Osteoblast (primary cell): ENCODE data around the gene RBBP8NL. TPM values are rescaled to one million over a fixed set of nuclear protein-coding genes. Genes with fewer than 3 reads are reported as not detected.

Experiments used
- DNase-seq: peaks from one replicate; pipeline ENCODE4 v3.0.0; 2011; ENCODE audit warnings: low spot score, mixed read lengths; ENCODE audit not compliant: insufficient read length; ENCODE audit errors: missing footprints
- H2AFZ ChIP-seq: 2 replicates; pipeline ENCODE4 v1.6.0; 2011; ENCODE audit warnings: mild to moderate bottlenecking, low read length
- H3K27ac ChIP-seq: 2 replicates; pipeline ENCODE4 v1.5.1; 2011; ENCODE audit warnings: mild to moderate bottlenecking, low read depth, low read length, moderate library complexity
- H3K27me3 ChIP-seq: 2 replicates; pipeline ENCODE4 v1.6.0; 2012; ENCODE audit warnings: mild to moderate bottlenecking, control low read depth, inconsistent platforms, low read length, moderate library complexity; ENCODE audit not compliant: insufficient read depth
- H3K36me3 ChIP-seq: 2 replicates; pipeline ENCODE4 v1.5.1; 2011; ENCODE audit warnings: mild to moderate bottlenecking, low read length, control low read depth, moderate library complexity; ENCODE audit not compliant: insufficient read depth
- H3K4me1 ChIP-seq: 2 replicates; pipeline ENCODE4 v1.5.1; 2011; ENCODE audit warnings: mild to moderate bottlenecking, low read length, control low read depth, moderate library complexity; ENCODE audit not compliant: insufficient read depth
- H3K4me2 ChIP-seq: 2 replicates; pipeline ENCODE4 v1.6.0; 2011; ENCODE audit warnings: mild to moderate bottlenecking, low read length; ENCODE audit not compliant: insufficient read depth
- H3K4me3 ChIP-seq: fragments of 200-600 bp; sonication (generic); 3 replicates; pipeline ENCODE4 v1.5.1; 2012; ENCODE audit warnings: mild to moderate bottlenecking, low read length, inconsistent platforms; ENCODE audit not compliant: insufficient read depth
- H3K79me2 ChIP-seq: 2 replicates; pipeline ENCODE4 v1.6.0; 2012; ENCODE audit warnings: mild to moderate bottlenecking, low read length, control low read depth, inconsistent platforms; ENCODE audit not compliant: insufficient read depth
- H3K9me3 ChIP-seq: 2 replicates; pipeline ENCODE4 v1.5.1; 2011; ENCODE audit warnings: low read depth, low read length, control low read depth
- H4K20me1 ChIP-seq: 2 replicates; pipeline ENCODE4 v1.6.0; 2012; ENCODE audit warnings: mild to moderate bottlenecking, low read length, control low read depth; ENCODE audit not compliant: insufficient read depth
- total RNA-seq: library from RNA; depleted of rRNA; stranded (reverse); fragments of >200 nt; gene quantifications from 2 replicates; pipeline ENCODE4 v1.2.3, GENCODE V29; 2012
- TF ChIP-seq, protein P1 (sequence below): IDR thresholded peaks from 2 replicates; pipeline ENCODE4 v1.5.1; 2011; ENCODE audit warnings: mild to moderate bottlenecking, low read depth, low read length, moderate library complexity; ENCODE audit errors: extremely low read depth

The RBBP8NL gene
- total RNA-seq, 1 donor, result not detected

DNA sequence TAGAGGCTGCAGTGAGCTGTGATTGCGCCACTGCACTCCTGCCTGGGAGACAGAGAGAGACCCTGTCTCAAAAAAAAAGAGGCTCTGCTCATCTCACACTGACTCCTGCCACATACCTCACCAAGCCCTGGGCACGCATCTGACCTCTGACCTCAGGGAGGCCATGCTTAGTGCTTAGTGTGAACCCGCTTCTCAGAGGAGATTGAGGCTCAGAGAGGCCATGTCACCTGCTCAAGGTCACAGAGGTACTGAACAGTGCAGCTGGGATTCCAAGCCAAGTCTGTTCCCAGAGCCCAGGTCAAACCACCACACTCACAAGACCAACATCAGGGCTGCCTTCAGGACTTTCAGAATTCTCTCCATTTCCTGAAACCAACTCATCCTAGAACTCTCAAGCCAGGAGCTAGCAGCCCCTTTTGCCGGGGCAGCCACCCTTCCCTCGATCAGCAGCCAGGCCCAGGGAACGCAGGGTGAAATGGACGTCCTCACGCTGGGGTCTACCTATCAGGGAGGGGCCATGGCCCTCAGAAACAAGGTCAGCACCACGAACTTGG lies 23.1 kb downstream of the RBBP8NL start:
- no peak overlapping the region for H3K27ac ChIP-seq
- no peak for DNase-seq
- no peak overlapping the region for H3K4me3 ChIP-seq
- H2AFZ ChIP-seq, result no peak overlapping the region
- no peaks in the 10 kb centered on the region for H3K27me3 ChIP-seq
- TF ChIP-seq, protein P1, sequence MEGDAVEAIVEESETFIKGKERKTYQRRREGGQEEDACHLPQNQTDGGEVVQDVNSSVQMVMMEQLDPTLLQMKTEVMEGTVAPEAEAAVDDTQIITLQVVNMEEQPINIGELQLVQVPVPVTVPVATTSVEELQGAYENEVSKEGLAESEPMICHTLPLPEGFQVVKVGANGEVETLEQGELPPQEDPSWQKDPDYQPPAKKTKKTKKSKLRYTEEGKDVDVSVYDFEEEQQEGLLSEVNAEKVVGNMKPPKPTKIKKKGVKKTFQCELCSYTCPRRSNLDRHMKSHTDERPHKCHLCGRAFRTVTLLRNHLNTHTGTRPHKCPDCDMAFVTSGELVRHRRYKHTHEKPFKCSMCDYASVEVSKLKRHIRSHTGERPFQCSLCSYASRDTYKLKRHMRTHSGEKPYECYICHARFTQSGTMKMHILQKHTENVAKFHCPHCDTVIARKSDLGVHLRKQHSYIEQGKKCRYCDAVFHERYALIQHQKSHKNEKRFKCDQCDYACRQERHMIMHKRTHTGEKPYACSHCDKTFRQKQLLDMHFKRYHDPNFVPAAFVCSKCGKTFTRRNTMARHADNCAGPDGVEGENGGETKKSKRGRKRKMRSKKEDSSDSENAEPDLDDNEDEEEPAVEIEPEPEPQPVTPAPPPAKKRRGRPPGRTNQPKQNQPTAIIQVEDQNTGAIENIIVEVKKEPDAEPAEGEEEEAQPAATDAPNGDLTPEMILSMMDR, result no peak
- no peak overlapping the region for H3K4me2 ChIP-seq
- H3K36me3 ChIP-seq, result no peaks in the 10 kb centered on the region
- peaks cover 18% of the 10 kb centered on the region for H3K79me2 ChIP-seq
- peaks cover 2% of the 10 kb centered on the region for H4K20me1 ChIP-seq
- peaks cover 3% of the 10 kb centered on the region for H3K4me1 ChIP-seq
- no peaks in the 10 kb centered on the region for H3K9me3 ChIP-seq

DNA sequence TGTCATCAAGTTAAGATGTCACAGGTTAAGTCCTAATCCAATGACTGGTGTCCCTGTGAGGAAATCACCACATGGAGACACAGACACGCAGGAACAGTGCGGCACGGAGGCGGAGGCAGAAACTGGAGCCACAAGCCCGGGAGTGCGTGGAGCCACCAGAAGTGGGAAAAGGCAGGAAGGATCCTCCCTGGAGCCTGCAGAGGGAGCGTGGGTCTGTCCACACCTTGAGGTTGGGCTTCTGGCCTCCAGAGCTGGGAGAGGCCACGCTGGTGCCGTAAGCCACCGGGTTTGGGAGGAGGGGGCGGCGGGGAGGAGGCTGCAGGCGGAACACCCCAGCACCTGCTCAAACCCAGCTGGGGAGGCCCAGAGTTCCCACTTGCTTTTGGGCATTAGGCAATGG lies 24.0 kb downstream of the RBBP8NL start:
- Histone ChIP-seq H3K9me3 (no peaks in the 10 kb centered on the region), H3K4me3 (no peak overlapping the region), H3K27ac (no peak overlapping the region), H3K27me3 (no peaks in the 10 kb centered on the region), H2AFZ (no peak overlapping the region), H3K79me2 (peaks cover 18% of the 10 kb centered on the region), H3K4me2 (no peak overlapping the region), H3K36me3 (no peaks in the 10 kb centered on the region), H3K4me1 (peaks cover 3% of the 10 kb centered on the region), H4K20me1 (peaks cover 2% of the 10 kb centered on the region)
- DNase-seq, result no peak
- TF ChIP-seq, protein P1, result no peak

DNA sequence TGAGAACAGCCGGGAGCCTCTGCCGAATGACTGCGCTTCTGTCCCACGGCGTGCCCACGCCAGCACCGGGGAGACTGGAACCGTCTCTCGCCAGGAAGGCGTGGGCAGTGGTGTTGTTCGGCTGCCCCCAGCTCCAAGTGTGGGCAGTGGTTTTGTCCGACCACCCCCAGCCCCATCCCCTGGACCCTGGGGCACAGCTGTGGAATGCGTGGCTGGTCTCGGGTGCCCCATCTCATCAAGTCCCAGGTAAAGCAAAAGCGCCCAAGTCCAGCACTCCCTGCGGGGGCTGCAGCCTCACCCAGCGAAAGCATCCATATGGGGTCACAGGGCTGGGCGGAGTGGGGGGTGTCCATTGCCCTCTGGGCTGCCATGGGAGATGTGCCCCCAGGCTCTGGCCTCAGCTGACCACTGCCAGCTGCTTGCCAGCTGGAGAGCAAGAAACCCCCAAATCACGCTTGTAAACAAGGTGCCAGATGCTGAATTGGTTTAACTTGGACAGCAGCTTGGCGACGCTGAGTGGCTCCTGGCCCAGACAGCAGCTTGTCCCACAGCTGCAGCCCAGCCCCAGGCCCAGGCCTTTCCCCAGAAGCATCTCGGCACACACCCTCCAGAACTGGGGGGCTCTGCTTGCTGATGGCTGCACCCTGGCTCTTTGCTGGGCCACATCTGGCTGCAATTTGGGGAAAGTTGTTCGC lies 24.7 kb downstream of the RBBP8NL start:
- DNase-seq, result no peak
- TF ChIP-seq, protein P1, result no peak

DNA sequence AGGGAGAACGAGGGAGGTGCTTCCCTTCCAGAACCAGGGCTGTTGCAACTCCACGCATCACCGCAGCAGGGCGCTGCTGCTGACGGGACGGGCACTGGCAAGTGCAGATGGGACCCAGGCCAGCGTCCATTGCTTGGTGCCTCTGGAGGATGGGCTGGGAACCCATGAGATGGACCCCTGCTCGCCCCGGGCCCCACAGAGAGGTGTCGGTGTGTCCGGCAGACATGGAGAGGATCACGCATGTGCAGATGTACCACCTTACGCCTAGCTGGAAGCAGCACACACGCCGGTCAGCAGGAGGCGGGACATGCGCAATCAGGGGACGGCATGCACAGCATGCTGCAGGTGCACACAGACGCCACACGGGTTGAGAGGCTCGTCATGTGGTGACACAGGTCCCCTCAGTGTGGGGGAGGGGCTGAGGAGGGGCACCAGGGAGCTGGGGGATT lies 26.0 kb downstream of the RBBP8NL start:
- Histone ChIP-seq H3K27me3 (no peaks in the 10 kb centered on the region), H4K20me1 (peaks cover 2% of the 10 kb centered on the region), H3K27ac (no peak overlapping the region), H3K4me3 (no peak overlapping the region), H3K9me3 (no peaks in the 10 kb centered on the region), H2AFZ (no peak overlapping the region), H3K79me2 (peaks cover 14% of the 10 kb centered on the region), H3K36me3 (no peaks in the 10 kb centered on the region), H3K4me2 (no peak overlapping the region), H3K4me1 (no peaks in the 10 kb centered on the region)
- no peak for DNase-seq
- TF ChIP-seq, protein P1, result no peak

More for the DNA sequence above, 24.7 kb downstream of the RBBP8NL start:
- peaks cover 18% of the 10 kb centered on the region for H3K79me2 ChIP-seq
- no peak overlapping the region for H3K4me3 ChIP-seq
- peaks cover 3% of the 10 kb centered on the region for H3K4me1 ChIP-seq
- no peak overlapping the region for H3K27ac ChIP-seq
- H3K36me3 ChIP-seq, result no peaks in the 10 kb centered on the region
- no peak overlapping the region for H2AFZ ChIP-seq
- no peak overlapping the region for H3K4me2 ChIP-seq
- no peaks in the 10 kb centered on the region for H3K9me3 ChIP-seq
- no peaks in the 10 kb centered on the region for H3K27me3 ChIP-seq
- H4K20me1 ChIP-seq, result peaks cover 2% of the 10 kb centered on the region
